GM04504 (cell line): ENCODE measurements around the gene FUT1.
"Not testable (repeated sequence)": the region's sequence is repeated elsewhere in the genome, so short reads cannot be mapped to it uniquely, and the experiment has no call there.

Experiments
- DNase-seq: peaks from one replicate; pipeline ENCODE4 v3.0.0-alpha.2; 2012; ENCODE audit warnings: low read depth

Gene FUT1

DNA sequence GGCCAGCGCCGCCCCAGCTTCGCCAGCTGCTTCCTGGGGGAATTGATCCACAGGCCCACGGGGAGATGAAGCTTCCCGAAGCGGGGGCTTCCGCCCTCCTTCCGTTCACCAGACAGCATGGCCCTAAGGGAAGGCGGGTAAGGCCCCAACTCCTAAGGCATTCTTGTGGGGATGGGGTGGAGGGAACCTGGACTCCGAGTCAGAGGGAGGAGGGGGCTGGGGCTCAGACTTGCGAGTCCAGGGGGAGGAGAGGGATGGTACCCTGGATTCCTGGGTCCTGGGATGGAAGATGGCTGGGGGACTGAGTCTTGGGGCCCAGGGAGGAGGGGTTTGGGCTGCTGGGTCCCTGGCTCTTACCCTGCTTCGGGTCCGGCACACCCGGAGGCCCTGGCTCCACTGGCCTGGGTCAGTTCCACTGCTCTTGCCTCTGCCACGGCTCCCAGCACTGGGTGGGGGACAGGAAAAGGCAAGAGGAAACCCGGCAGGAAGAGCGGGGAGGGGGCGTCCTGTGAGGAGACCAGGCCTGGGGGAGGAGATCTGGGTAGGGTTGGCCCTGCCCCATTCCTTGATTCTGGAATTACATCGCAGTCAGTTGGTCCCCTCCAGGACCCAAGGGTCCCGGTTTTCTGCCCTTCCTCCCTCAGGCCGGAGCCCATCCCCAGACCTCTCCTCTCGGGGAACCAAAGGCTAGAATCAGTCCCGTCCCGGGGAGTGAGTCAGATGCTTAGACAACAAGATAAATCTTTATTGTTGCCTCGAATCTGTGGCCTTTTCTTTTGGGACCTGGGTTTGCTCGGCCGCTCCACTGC is 12.1 kb downstream of the FUT1 start, which contains the start of gene RASIP1:
TSS of gene RASIP1 (minus strand) at position 447 of the 809 bp plus-strand sequence. CDS start at position 119, 328 bp downstream.
- DNase-seq: no peak

- DNase-seq: no peak
Measured at GRCh38 chr19:48739404-48740163, 12.9 kb downstream of the FUT1 start.

GRCh38 chr19:48738557-48739403 is 13.7 kb downstream of the FUT1 start:
- DNase-seq: no peak

DNA sequence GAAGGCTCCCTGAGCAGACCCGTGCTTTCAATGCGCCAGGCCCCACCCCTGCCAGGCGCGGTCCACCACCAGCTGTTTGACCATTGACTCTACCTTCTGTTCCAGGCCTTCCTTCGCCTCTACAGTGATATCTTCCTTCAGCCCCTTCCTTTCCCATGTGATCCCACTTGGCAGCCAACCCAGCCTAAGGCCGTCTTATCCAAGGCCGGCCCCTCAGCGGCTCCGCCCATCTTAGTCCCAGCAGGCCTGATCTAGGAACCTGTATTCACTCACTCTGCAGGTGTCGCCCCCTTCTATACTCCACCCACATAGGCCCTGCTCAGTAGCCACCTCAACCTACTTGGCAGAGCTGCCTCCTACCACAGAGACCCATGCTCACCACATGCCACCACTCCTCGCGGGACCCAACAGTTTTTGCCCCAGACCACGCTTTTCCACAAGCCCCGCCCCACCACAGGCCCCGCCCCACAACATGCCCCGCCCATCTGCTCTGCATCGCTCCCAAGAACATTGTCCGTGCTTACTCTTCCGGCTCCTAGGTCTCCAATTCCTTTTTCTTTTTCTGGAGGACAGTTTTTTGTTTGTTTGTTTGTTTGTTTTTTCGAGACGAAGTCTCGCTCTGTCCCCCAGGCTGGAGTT is 15.0 kb downstream of the FUT1 start:
- DNase-seq: no peak

DNA sequence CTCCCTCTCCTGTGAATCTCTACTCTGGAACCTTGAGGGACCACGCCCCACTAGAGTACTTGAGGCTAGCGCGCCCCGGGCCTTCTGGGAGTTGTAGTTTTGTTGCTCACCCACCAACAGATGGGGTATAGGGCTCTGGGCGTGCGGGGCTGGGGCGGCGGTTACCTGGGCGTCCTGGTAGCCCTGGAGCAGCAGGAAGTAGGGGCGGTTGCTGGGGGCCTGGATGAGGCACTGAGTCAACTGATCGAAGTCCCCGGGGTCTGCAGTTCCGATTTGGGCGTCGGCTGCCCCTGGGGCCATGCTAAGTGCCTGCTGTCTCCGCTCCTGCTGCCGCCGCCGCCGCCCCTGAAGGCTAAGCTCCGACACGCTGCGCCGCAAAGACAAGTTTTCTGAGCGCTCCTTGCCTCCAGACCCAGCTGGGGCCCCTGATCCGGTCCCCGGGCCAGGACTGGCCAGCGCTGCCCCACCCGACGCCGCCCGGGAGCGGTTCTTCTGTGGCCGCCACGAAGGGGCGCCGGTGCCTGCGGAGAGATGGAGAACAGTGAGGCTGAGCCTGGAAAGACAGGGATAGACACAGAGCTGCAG is 17.3 kb downstream of the FUT1 start:
- no peak for DNase-seq

GRCh38 chr19:48734625-48735024 is 17.8 kb downstream of the FUT1 start:
- no peak for DNase-seq

DNA sequence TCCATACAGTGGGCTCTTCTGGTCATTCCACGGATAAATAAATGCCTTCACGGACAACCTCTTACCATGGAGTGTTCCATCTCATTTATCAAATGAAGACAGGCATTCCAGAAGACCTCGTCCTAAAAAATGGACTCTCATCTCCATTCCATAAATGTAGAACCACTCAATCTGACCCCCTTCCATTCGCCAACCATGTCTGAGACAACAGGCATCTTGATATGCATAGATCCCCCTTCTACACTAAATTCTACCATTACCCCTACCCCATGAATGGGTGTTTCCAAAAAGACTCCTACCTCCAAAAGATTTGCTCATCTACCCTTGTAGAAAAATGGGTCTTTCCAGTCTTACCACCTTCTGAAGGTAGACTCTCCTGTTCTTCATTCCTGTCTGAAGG is 21.0 kb downstream of the FUT1 start:
- DNase-seq: no peak

DNA sequence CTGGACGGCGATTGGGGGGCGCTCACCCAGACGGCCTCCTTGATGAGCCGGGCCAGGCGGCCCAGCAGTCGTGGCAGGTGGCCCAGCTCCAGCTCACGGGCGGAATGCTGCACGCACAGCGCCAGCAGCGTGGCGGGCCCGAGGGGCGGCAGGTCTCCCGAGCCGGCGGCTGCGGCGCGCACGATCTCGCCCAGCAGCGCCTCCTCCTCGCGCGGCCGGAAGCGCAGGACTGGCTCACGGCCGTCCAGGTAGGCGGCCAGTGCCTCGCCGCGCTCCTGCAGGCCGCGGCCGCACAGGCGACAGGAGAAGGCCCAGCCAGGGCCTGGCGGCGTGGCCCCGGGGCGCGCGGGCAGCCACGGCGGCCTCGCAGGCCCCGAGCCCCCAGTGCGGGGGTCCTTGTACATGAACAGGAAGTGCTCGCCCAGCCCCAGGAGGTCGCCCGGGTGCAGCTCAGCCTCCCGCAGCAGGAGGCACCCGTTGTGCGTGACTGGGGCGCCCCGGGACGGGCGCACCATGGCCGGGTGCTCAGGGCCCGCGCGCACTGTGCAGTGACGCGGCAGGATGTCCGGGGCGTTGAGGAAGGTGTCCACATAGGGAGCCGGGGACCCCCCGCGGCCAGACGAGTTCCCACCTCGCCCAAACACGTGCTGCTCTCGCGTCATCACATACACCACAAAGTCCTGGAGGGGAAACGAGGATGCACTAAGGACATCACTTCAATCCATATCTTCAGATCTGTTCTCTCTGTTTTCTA is 23.4 kb downstream of the FUT1 start:
- no peak for DNase-seq

DNA sequence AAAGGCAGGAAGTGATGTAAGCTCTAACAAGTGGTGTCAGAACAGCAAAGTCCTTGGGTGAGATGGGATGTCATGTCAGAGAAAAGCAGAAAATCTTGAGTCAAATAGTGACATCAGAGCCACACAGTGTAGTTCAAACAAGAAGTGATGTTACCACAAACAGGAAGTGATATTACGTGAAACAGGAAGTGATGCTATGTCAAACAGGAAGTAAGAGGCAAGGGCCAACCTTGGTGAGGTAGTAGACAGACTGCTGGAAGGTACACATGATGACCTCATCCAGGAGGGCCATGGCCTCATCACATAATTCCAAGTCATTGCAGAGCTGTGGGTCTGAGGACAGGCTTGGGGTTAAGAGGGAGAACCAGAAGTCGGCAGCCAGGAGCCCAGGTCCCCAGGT is 25.9 kb downstream of the FUT1 start:
- no peak for DNase-seq

DNA sequence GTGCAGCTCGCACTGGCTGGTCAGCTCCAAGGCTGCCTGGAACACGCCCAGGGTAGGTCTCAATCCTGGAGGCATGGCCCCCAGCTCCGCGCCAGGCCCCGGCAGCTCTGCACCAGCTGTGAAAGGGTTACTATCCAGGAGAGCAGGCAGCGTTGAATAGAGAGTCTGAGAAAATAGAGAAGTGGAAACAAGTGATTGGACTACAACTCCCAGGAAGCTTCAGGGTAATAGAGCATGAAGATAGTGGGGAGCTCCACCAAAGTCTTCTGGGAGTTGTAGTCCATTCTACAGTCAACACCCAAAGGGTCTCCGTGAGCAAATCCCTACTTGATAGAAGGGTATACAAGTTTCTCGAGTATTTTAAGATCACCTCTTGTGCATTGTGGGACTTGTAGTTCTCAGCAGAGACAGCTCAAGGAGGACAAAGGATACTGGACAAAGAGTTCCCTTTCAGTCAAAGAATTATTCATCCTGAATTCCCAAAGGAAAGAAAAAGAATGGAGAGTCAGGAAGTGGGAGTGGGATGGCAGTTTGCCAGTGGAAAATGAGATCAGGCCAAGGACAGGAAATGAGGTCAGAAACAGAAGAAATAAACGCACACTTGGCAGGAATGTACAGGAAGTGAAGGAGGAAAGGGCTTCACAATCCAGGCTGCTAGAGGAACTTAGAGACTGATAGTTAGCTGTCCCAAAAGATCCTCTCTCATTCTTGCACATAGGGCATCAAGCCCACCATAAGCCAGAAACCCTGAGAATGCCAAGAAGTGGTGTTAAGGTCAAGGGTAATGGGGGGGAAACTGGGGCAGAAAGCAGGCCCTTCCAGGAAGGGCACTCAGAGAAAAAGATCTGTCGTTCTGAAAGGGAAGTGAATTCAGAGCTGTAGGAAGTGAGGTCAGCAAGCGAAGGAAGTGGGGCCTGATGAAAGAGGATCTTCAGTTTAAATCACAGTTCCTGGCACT is 27.4 kb downstream of the FUT1 start:
- no peak for DNase-seq

DNA sequence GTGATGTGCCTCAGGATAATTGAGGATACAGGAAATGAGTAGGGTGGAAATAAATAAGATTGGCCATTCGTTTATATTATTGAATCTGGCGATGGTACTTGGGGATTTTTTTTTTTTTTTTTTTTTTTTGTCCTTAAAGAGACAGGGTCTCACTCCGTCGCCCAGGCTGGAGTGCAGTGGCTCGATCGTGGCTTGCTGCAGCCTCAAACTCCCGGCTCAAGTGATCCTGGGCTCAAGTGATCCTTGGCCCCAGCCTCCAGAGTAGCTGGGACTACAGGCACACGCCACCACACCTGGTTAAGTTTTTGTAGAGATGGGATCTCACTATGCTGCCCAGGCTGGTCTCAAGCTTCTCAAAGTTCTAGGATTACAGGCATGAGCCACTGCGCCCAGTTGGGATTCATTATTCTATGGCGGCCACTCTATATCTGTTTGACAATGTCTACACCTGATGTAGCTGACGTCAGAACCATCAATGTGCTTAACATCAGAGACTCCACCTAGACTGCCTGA is 30.2 kb downstream of the FUT1 start:
- DNase-seq: no peak

DNA sequence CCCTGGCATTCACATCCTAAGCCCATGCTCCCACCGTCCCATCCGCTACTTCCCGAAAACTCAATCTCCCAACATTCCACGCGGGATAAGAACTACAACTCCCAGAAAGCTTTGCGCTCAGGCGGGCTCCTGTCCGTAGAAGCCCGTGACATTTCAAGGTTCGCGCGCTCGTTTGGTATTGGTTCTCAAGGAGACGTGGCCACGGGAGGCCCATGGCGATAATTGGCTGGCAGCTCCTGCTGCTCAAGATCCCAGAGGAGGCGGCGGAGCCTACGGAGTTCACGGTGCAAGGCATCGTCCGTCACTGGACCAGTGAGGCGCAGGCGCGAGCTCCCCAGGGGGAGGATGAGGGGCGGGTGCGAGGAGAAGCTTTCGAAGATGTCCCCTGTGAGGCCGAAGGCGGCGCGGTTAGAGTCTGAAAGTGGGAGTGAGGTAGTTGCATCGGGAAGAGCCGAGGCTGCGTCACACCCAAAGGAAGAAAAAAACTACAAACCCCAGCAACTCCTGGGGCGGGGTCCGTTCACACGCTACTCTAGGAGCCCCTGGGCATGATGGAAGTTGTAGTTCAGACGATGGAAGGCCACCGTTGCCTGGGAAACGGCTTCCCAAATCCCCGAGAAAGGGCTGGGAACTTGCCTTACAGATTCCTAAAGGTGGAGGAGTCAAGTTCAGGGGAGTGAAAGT is 31.7 kb downstream of the FUT1 start:
- peak; percentile 99 for DNase-seq

- no peak for DNase-seq
Measured at GRCh38 chr19:48720251-48720612, 32.2 kb downstream of the FUT1 start.

- DNase-seq: no peak
Measured at GRCh38 chr19:48719263-48720171, 32.9 kb downstream of the FUT1 start, which contains the start of gene MAMSTR. Gene MAMSTR (minus strand): TSS chr19:48719725. CDS start chr19:48719031, 694 bp downstream.

- DNase-seq: no peak
Measured at GRCh38 chr19:48718711-48719231, 33.7 kb downstream of the FUT1 start.

GRCh38 chr19:48718106-48718505 is 34.3 kb downstream of the FUT1 start:
- DNase-seq: not testable (repeated sequence)

DNA sequence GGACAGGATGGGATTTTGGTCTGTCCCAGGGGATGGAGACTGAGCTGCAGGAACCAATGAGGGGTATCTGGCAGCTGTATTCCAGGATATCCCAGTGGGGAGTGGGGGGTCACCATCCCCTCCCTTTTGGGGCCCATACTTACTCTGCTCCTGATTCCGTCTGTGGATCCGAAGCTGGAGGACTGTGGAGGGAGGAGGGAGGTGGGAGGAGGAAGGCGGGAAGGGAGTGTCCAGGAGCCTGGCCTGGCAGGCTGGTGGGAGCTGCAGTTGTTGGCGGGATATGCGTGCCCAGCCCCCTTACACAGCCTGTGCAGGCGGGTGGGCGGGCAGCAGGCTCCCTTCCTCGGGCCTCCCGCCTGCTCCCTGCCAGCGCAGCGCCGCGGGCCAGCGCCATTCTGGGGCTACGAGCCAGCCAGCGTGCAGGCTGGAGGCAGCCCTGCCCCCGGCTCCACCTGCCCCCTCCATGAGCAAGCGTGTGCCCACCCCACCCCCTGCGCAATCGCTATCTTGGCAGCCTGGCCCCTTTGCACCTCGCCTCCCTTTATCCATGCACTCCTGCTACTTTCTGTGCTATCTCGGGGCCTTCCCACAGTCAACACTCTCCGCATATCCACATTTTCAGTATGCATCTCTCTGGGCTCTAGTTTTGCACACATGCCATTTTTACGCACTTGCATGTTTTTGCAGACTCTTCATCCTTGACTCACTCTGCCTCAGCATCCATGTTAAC is 35.7 kb downstream of the FUT1 start:
- no peak for DNase-seq
